CD4-positive, alpha-beta T cell (primary cell): Measurements from ENCODE around the gene TIMM10B. TPM values are rescaled to one million over a fixed set of nuclear protein-coding genes. Genes with fewer than 3 reads are reported as not detected.

ENCODE experiments used
- ATAC-seq: fragments of 200-7000 bp; cut with Tn5 transposase; one replicate; pipeline ENCODE4 v1.10.0; 2022; ENCODE audit warnings: mild to moderate bottlenecking; ENCODE audit not compliant: poor library complexity
- CTCF ChIA-PET: fragments of 350-600 bp; sonication (Branson Sonifier 250); formaldehyde crosslinking; loops from one replicate; lab custom pipeline; 2021; ENCODE audit warnings: antibody characterized with exemption, inconsistent platforms; lab: Charles Lee
- POLR2A ChIA-PET: fragments of 350-600 bp; sonication (Branson Sonifier 250); formaldehyde crosslinking; loops from one replicate; lab custom pipeline; 2021; ENCODE audit warnings: antibody characterized with exemption, inconsistent platforms; lab: Charles Lee
- DNase-seq, 14 experiments: peaks; one replicate each; pipeline ENCODE4 v3.0.0-alpha.2; 2013 to 2020; ENCODE audit warnings: mixed read lengths in 2 of 14
- H3K27ac ChIP-seq, 2 donors: one replicate each; pipeline versions ENCODE4 v1.5.1 to v1.7.0; 2013; ENCODE audit warnings: low read length in 2 of 2, low read depth in 1 of 2, mild to moderate bottlenecking in 1 of 2
- H3K27me3 ChIP-seq, 2 experiments: 1 replicate in 1 of 2; 2 replicates in 1 of 2; pipeline versions ENCODE4 v1.6.1 to v1.7.0; 2013; ENCODE audit warnings: low read length in 2 of 2, control low read depth in 1 of 2, mild to moderate bottlenecking in 1 of 2, moderate library complexity in 1 of 2; ENCODE audit not compliant: insufficient read depth in 2 of 2, control insufficient read depth in 1 of 2
- H3K36me3 ChIP-seq: one replicate; pipeline ENCODE4 v1.6.1; 2013; ENCODE audit warnings: low read length, control low read depth; ENCODE audit not compliant: insufficient read depth
- H3K4me1 ChIP-seq: one replicate; pipeline ENCODE4 v1.6.1; 2013; ENCODE audit warnings: low read length, control low read depth; ENCODE audit not compliant: insufficient read depth
- H3K4me3 ChIP-seq: one replicate; pipeline ENCODE4 v1.5.1; 2013; ENCODE audit warnings: mild to moderate bottlenecking, low read length, moderate library complexity
- H3K9me3 ChIP-seq, 2 experiments: 1 replicate in 1 of 2; 2 replicates in 1 of 2; pipeline versions ENCODE4 v1.6.1 to v1.7.0; 2013; ENCODE audit warnings: low read length in 2 of 2, mild to moderate bottlenecking in 2 of 2, control low read depth in 1 of 2, moderate library complexity in 1 of 2; ENCODE audit not compliant: control insufficient read depth in 1 of 2, insufficient read depth in 1 of 2
- H3K27ac Mint-ChIP-seq: one replicate; pipeline ENCODE4 v1.8.0; 2020; ENCODE audit warnings: mixed read lengths
- H3K27me3 Mint-ChIP-seq: one replicate; pipeline ENCODE4 v1.8.0; 2021; ENCODE audit warnings: mixed read lengths
- H3K36me3 Mint-ChIP-seq: one replicate; pipeline ENCODE4 v1.8.0; 2021; ENCODE audit warnings: low read depth, mixed read lengths
- H3K4me1 Mint-ChIP-seq: one replicate; pipeline ENCODE4 v1.8.0; 2021; ENCODE audit warnings: low read depth, mixed read lengths
- H3K4me3 Mint-ChIP-seq: one replicate; pipeline ENCODE4 v1.8.0; 2020; ENCODE audit warnings: mild to moderate bottlenecking, mixed read lengths
- H3K9me3 Mint-ChIP-seq: one replicate; pipeline ENCODE4 v1.8.0; 2020; ENCODE audit warnings: mixed read lengths
- CTCF ChIP-seq: fragments of 200-600 bp; IDR thresholded peaks from one replicate; pipeline ENCODE4 v1.8.0; 2022; ENCODE audit warnings: antibody characterized with exemption, mild to moderate bottlenecking
- intact Hi-C, 2 experiments: fragments of 100-400 bp; cut with DNase I in 1 of 2; cut with micrococcal nuclease in 1 of 2; formaldehyde crosslinking; loops; one replicate each; pipeline versions ENCODE4 v1.15.1 to v1.9.0; 2023 to 2025; cut with DNase I, micrococcal nuclease
- total RNA-seq, 174 experiments: library from RNA in 2 of 174; stranded (reverse) in 2 of 174; gene quantifications; one replicate each; pipeline ENCODE4 v1.2.3 and lab custom pipeline; 2021 to 2026

TIMM10B gene
- total RNA-seq, 2 experiments from 2014 or later, result 68.5 to 68.6 TPM

DNA sequence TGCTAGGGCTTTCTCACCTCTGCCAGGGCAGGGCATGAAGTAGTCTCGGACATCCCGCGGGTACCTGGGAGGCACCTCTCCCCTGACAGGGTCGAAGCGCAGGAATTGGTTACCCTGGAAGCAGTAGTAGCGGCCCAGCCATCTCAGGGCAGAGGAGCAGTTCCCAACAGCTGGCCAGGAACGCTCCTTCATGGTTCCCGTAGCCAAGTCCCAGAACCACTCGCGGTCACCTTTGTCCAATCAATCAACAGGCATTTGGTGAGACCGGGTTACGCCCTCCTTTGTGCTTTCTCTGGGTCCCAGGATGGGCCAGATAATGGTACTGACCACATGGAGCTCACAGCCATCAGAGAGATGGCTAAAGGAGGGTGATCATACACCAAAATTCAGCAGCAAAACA is 43.9 kb upstream of the TIMM10B start:
- H3K4me3 ChIP-seq, result no peak overlapping the region
- POLR2A ChIA-PET, result interaction anchor here (1.2 to 2.4 kb wide), 4 partner anchors 35 to 58 kb away, joined by 4 to 21 read pairs (median 6); partner anchors contain the start of genes ARFIP2, SMPD1 and TIMM10B
- H3K4me1 ChIP-seq, result peaks cover 25% of the 10 kb centered on the region
- TF ChIP-seq CTCF, result no peak
- Mint-ChIP-seq H3K9me3 (no peaks in the 10 kb centered on the region), H3K27me3 (no peaks in the 10 kb centered on the region), H3K4me1 (no peaks in the 10 kb centered on the region), H3K36me3 (no peaks in the 10 kb centered on the region), H3K4me3 (no peak overlapping the region), H3K27ac (no peak overlapping the region)
- H3K27ac ChIP-seq, result no peak overlapping the region
- intact Hi-C loops, result no loop called here
- CTCF ChIA-PET, result interaction anchor here (1.3 to 11.8 kb wide), 3 partner anchors 18 to 58 kb away, joined by 3 to 230 read pairs (median 9); partner anchors contain the start of gene APBB1
- H3K36me3 ChIP-seq, result no peaks in the 10 kb centered on the region
- DNase-seq (no peak), ATAC-seq (no peak)
- no peaks in the 10 kb centered on the region for H3K27me3 ChIP-seq
- no peaks in the 10 kb centered on the region for H3K9me3 ChIP-seq

DNA sequence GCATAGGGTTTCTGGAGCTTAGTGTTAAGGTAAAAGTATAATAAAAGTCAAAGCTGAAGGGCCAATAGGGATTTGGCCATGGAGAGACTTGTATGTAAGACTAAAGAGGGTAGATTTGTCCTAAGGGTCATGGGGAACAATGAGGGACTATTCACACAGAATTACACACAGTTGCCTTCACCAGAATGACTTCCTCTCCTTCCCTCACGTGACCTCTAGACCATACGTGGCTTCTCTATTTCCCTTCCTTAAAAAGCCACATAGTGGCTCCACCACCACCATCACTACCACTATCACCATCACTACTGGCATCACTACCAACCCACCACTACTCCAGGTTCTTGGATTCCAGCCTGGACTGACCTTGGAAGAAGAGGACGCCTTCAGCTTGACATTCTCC is 43.3 kb upstream of the TIMM10B start:
- intact Hi-C loops, result no loop called here
- peak in 3 of 14 experiments; percentile 35 to 54 (median 37) for DNase-seq
- H3K27ac ChIP-seq, result no peak overlapping the region
- no peaks in the 10 kb centered on the region for H3K9me3 Mint-ChIP-seq
- no peak for TF ChIP-seq CTCF
- H3K27me3 Mint-ChIP-seq, result no peaks in the 10 kb centered on the region
- ChIA-PET POLR2A (interaction anchor here (0.9 to 2.4 kb wide), 8 partner anchors 24 to 60 kb away, joined by 3 to 21 read pairs (median 5); partner anchors contain the start of genes ARFIP2, SMPD1 and TIMM10B), CTCF (interaction anchor here (0.9 to 11.8 kb wide), 6 partner anchors 16 to 59 kb away, joined by 3 to 230 read pairs (median 6); partner anchors contain the start of gene APBB1)
- ATAC-seq, result peak; percentile 32
- peaks cover 26% of the 10 kb centered on the region for H3K4me1 ChIP-seq
- H3K36me3 Mint-ChIP-seq, result no peaks in the 10 kb centered on the region
- H3K27me3 ChIP-seq, result no peaks in the 10 kb centered on the region
- H3K27ac Mint-ChIP-seq, result no peak overlapping the region
- H3K36me3 ChIP-seq, result no peaks in the 10 kb centered on the region
- H3K4me1 Mint-ChIP-seq, result no peaks in the 10 kb centered on the region
- no peak overlapping the region for H3K4me3 ChIP-seq
- no peaks in the 10 kb centered on the region for H3K9me3 ChIP-seq
- H3K4me3 Mint-ChIP-seq, result no peak overlapping the region

GRCh38 chr11:6438979-6439571 is 42.2 kb upstream of the TIMM10B start:
- peak; percentile 59 for ATAC-seq
- Histone ChIP-seq H3K9me3 (no peaks in the 10 kb centered on the region), H3K4me1 (peaks cover 33% of the 10 kb centered on the region), H3K36me3 (no peaks in the 10 kb centered on the region), H3K27ac (no peak overlapping the region), H3K27me3 (no peaks in the 10 kb centered on the region), H3K4me3 (no peak overlapping the region)
- Mint-ChIP-seq H3K9me3 (no peaks in the 10 kb centered on the region), H3K27ac (no peak overlapping the region), H3K27me3 (no peaks in the 10 kb centered on the region), H3K4me1 (no peaks in the 10 kb centered on the region), H3K36me3 (no peaks in the 10 kb centered on the region), H3K4me3 (no peak overlapping the region)
- intact Hi-C loops, result loop anchor here in 1 of 2 experiments (1.0 kb wide), 1 partner anchor 60 kb away; no protein-coding TSS in a partner anchor
- CTCF ChIA-PET, result interaction anchor here (0.7 to 11.8 kb wide), 9 partner anchors 15 to 60 kb away, joined by 3 to 230 read pairs (median 4); partner anchors contain the start of genes APBB1 and SMPD1
- POLR2A ChIA-PET, result interaction anchor here (0.9 to 2.4 kb wide), 6 partner anchors 25 to 61 kb away, joined by 3 to 21 read pairs (median 6); partner anchors contain the start of genes ARFIP2, SMPD1 and TIMM10B
- peak; percentile 67 for TF ChIP-seq CTCF
- peak in 8 of 14 experiments; percentile 17 to 73 (median 37) for DNase-seq
